ENCODE measurements around the gene VSTM2L.
"Not testable (repeated sequence)": the region's sequence is repeated elsewhere in the genome, so short reads cannot be mapped to it uniquely, and the experiment has no call there.

Gene VSTM2L

GRCh38 chr20:37941992-37942391 lies 39.1 kb downstream of the VSTM2L start:
- no peaks in the 10 kb centered on the region for H3K9me3 Mint-ChIP-seq
- DNase-seq, result no peak
- no peaks in the 10 kb centered on the region for H3K27me3 Mint-ChIP-seq
- H3K27ac Mint-ChIP-seq, result no peak overlapping the region
- no peak overlapping the region for H3K4me3 Mint-ChIP-seq
- H3K36me3 Mint-ChIP-seq (ENCODE audit: low read depth), result no peaks in the 10 kb centered on the region
- ATAC-seq, result no peak
- no peaks in the 10 kb centered on the region for H3K4me1 Mint-ChIP-seq

GRCh38 chr20:37943033-37943432 lies 40.1 kb downstream of the VSTM2L start:
- no peak overlapping the region for H3K27ac Mint-ChIP-seq
- H3K36me3 Mint-ChIP-seq (ENCODE audit: low read depth), result no peaks in the 10 kb centered on the region
- H3K4me3 Mint-ChIP-seq, result no peak overlapping the region
- no peaks in the 10 kb centered on the region for H3K27me3 Mint-ChIP-seq
- DNase-seq, result no peak
- H3K9me3 Mint-ChIP-seq, result no peaks in the 10 kb centered on the region
- H3K4me1 Mint-ChIP-seq, result no peaks in the 10 kb centered on the region
- ATAC-seq, result no peak

- Mint-ChIP-seq H3K27me3 (no peaks in the 10 kb centered on the region), H3K36me3 (ENCODE audit: low read depth) (no peaks in the 10 kb centered on the region), H3K9me3 (no peaks in the 10 kb centered on the region), H3K4me3 (no peak overlapping the region), H3K4me1 (no peaks in the 10 kb centered on the region), H3K27ac (no peak overlapping the region)
- DNase-seq, result no peak
- peak; percentile 36 for ATAC-seq
Observed at GRCh38 chr20:37943501-37944455, 40.9 kb downstream of the VSTM2L start.

- Mint-ChIP-seq H3K36me3 (ENCODE audit: low read depth) (no peaks in the 10 kb centered on the region), H3K27ac (no peak overlapping the region), H3K4me1 (no peaks in the 10 kb centered on the region), H3K4me3 (no peak overlapping the region), H3K9me3 (no peaks in the 10 kb centered on the region), H3K27me3 (no peaks in the 10 kb centered on the region)
- no peak for DNase-seq
- ATAC-seq, result peak; percentile 33
Observed at GRCh38 chr20:37944456-37944981, 41.6 kb downstream of the VSTM2L start.

GRCh38 chr20:37945091-37945547 lies 42.2 kb downstream of the VSTM2L start:
- no peaks in the 10 kb centered on the region for H3K4me1 Mint-ChIP-seq
- no peak overlapping the region for H3K27ac Mint-ChIP-seq
- ATAC-seq, result no peak
- H3K9me3 Mint-ChIP-seq, result no peaks in the 10 kb centered on the region
- H3K4me3 Mint-ChIP-seq, result no peak overlapping the region
- H3K27me3 Mint-ChIP-seq, result no peaks in the 10 kb centered on the region
- H3K36me3 Mint-ChIP-seq (ENCODE audit: low read depth), result no peaks in the 10 kb centered on the region
- DNase-seq, result no peak

- no peak overlapping the region for H3K27ac Mint-ChIP-seq
- H3K27me3 Mint-ChIP-seq, result no peaks in the 10 kb centered on the region
- no peaks in the 10 kb centered on the region for H3K4me1 Mint-ChIP-seq
- no peak overlapping the region for H3K4me3 Mint-ChIP-seq
- ATAC-seq (no peak), DNase-seq (no peak)
- H3K9me3 Mint-ChIP-seq, result no peaks in the 10 kb centered on the region
- no peaks in the 10 kb centered on the region for H3K36me3 Mint-ChIP-seq (ENCODE audit: low read depth)
Observed at GRCh38 chr20:37946946-37947345, 44.0 kb downstream of the VSTM2L start.

- ATAC-seq (no peak), DNase-seq (no peak)
- H3K9me3 Mint-ChIP-seq, result no peaks in the 10 kb centered on the region
- no peaks in the 10 kb centered on the region for H3K4me1 Mint-ChIP-seq
- no peak overlapping the region for H3K4me3 Mint-ChIP-seq
- no peaks in the 10 kb centered on the region for H3K36me3 Mint-ChIP-seq (ENCODE audit: low read depth)
- H3K27ac Mint-ChIP-seq, result no peak overlapping the region
- no peaks in the 10 kb centered on the region for H3K27me3 Mint-ChIP-seq
Observed at GRCh38 chr20:37947943-37948342, 45.0 kb downstream of the VSTM2L start.

GRCh38 chr20:37948956-37949355 lies 46.0 kb downstream of the VSTM2L start:
- Mint-ChIP-seq H3K4me3 (no peak overlapping the region), H3K27ac (no peak overlapping the region), H3K4me1 (no peaks in the 10 kb centered on the region), H3K9me3 (no peaks in the 10 kb centered on the region), H3K27me3 (no peaks in the 10 kb centered on the region), H3K36me3 (ENCODE audit: low read depth) (no peaks in the 10 kb centered on the region)
- DNase-seq, result no peak
- ATAC-seq, result no peak

- H3K4me1 Mint-ChIP-seq, result no peaks in the 10 kb centered on the region
- H3K27ac Mint-ChIP-seq, result no peak overlapping the region
- H3K9me3 Mint-ChIP-seq, result no peaks in the 10 kb centered on the region
- no peaks in the 10 kb centered on the region for H3K36me3 Mint-ChIP-seq (ENCODE audit: low read depth)
- no peak overlapping the region for H3K4me3 Mint-ChIP-seq
- ATAC-seq, result no peak
- no peak for DNase-seq
- H3K27me3 Mint-ChIP-seq, result peaks cover 6% of the 10 kb centered on the region
Observed at GRCh38 chr20:37954190-37954589, 51.3 kb downstream of the VSTM2L start.

GRCh38 chr20:37954626-37955025 lies 51.7 kb downstream of the VSTM2L start:
- ATAC-seq (no peak), DNase-seq (no peak)
- H3K4me3 Mint-ChIP-seq, result no peak overlapping the region
- H3K36me3 Mint-ChIP-seq (ENCODE audit: low read depth), result no peaks in the 10 kb centered on the region
- H3K9me3 Mint-ChIP-seq, result no peaks in the 10 kb centered on the region
- H3K27ac Mint-ChIP-seq, result no peak overlapping the region
- H3K4me1 Mint-ChIP-seq, result no peaks in the 10 kb centered on the region
- peaks cover 8% of the 10 kb centered on the region for H3K27me3 Mint-ChIP-seq

GRCh38 chr20:37955511-37955910 lies 52.6 kb downstream of the VSTM2L start:
- ATAC-seq (no peak), DNase-seq (no peak)
- Mint-ChIP-seq H3K27ac (no peak overlapping the region), H3K27me3 (peaks cover 8% of the 10 kb centered on the region), H3K36me3 (ENCODE audit: low read depth) (no peaks in the 10 kb centered on the region), H3K4me1 (no peaks in the 10 kb centered on the region), H3K9me3 (no peaks in the 10 kb centered on the region), H3K4me3 (no peak overlapping the region)

GRCh38 chr20:37956107-37956585 lies 53.2 kb downstream of the VSTM2L start:
- Mint-ChIP-seq H3K36me3 (ENCODE audit: low read depth) (no peaks in the 10 kb centered on the region), H3K4me3 (no peak overlapping the region), H3K27me3 (peaks cover 8% of the 10 kb centered on the region), H3K27ac (no peak overlapping the region), H3K4me1 (no peaks in the 10 kb centered on the region), H3K9me3 (peaks cover 4% of the 10 kb centered on the region)
- ATAC-seq (no peak), DNase-seq (no peak)

- DNase-seq, result no peak
- no peaks in the 10 kb centered on the region for H3K4me1 Mint-ChIP-seq
Observed at GRCh38 chr20:37958856-37959520, 56.1 kb downstream of the VSTM2L start.

GRCh38 chr20:37961066-37961465 lies 58.1 kb downstream of the VSTM2L start:
- Mint-ChIP-seq H3K9me3 (peaks cover 14% of the 10 kb centered on the region), H3K27ac (no peak overlapping the region), H3K4me3 (no peak overlapping the region), H3K36me3 (ENCODE audit: low read depth) (no peaks in the 10 kb centered on the region), H3K27me3 (peaks cover 8% of the 10 kb centered on the region), H3K4me1 (no peaks in the 10 kb centered on the region)
- DNase-seq, result no peak
- no peak for ATAC-seq

More at GRCh38 chr20:37958856-37959520, 56.1 kb downstream of the VSTM2L start:
- H3K9me3 Mint-ChIP-seq, result peaks cover 12% of the 10 kb centered on the region
- no peak overlapping the region for H3K4me3 Mint-ChIP-seq
- no peaks in the 10 kb centered on the region for H3K36me3 Mint-ChIP-seq (ENCODE audit: low read depth)
- peaks cover 8% of the 10 kb centered on the region for H3K27me3 Mint-ChIP-seq
- no peak overlapping the region for H3K27ac Mint-ChIP-seq
- no peak for ATAC-seq

GRCh38 chr20:37963483-37963882 lies 60.6 kb downstream of the VSTM2L start:
- H3K27me3 Mint-ChIP-seq; H3K4me3 Mint-ChIP-seq; DNase-seq; H3K27ac Mint-ChIP-seq; ATAC-seq; H3K36me3 Mint-ChIP-seq (ENCODE audit: low read depth); H3K4me1 Mint-ChIP-seq: not testable (repeated sequence)
- H3K9me3 Mint-ChIP-seq, result peaks cover 30% of the 10 kb centered on the region
